Colonic mucosa (tissue), 4 donors: ENCODE results near the gene MMP21. TPM values are rescaled to one million over a fixed set of nuclear protein-coding genes. Genes with fewer than 3 reads are reported as not detected.

Experiments
- DNase-seq: peaks from one replicate; pipeline ENCODE4 v3.0.0-alpha.2; 2020
- H3K27ac ChIP-seq: fragments of 200-600 bp; one replicate; pipeline ENCODE4 v1.8.0; 2021
- H3K27me3 ChIP-seq: fragments of 200-600 bp; one replicate; pipeline ENCODE4 v1.8.0; 2021
- H3K36me3 ChIP-seq: fragments of 200-600 bp; one replicate; pipeline ENCODE4 v1.8.0; 2021
- H3K4me1 ChIP-seq: fragments of 200-600 bp; one replicate; pipeline ENCODE4 v1.8.0; 2021; ENCODE audit warnings: mild to moderate bottlenecking
- H3K4me3 ChIP-seq: fragments of 200-600 bp; one replicate; pipeline ENCODE4 v1.8.0; 2021
- H3K9ac ChIP-seq, 2 donors: one replicate each; pipeline ENCODE4 v1.7.0; 2013; ENCODE audit warnings: control low read depth in 2 of 2, low read depth in 2 of 2, low read length in 2 of 2
- H3K9me3 ChIP-seq: fragments of 200-600 bp; one replicate; pipeline ENCODE4 v1.8.0; 2021
- intact Hi-C: fragments of 100-400 bp; cut with DNase I; formaldehyde crosslinking; loops from one replicate; pipeline ENCODE4 v1.14.1; 2022
- microRNA-seq: library from miRNA; unstranded; fragments of <30 nt; microRNA quantifications from one replicate; pipeline ENCODE4, GENCODE V29; 2019
- total RNA-seq, 2 donors: library from RNA; stranded (reverse); fragmentation: NEBNext Ultra II Directional in 1 of 2; extraction: Animal tissue kit (Norgen Biotek cat#: 25700) in 1 of 2; gene quantifications; one replicate each; pipeline ENCODE4 v1.2.1, GENCODE V29; 2021
- TF ChIP-seq, protein P1 (sequence below): fragments of 200-600 bp; IDR thresholded peaks from one replicate; pipeline ENCODE4 v1.8.0; 2022; ENCODE audit warnings: antibody characterized with exemption, mild to moderate bottlenecking
- donor health status: healthy.
- donor health status: DM: no; HTN: no; CAD: no.
- donor health status: DM: no; HTN: no; CAD: no.

Gene MMP21
- total RNA-seq, 2 donors from 2014 or later, result not detected

DNA sequence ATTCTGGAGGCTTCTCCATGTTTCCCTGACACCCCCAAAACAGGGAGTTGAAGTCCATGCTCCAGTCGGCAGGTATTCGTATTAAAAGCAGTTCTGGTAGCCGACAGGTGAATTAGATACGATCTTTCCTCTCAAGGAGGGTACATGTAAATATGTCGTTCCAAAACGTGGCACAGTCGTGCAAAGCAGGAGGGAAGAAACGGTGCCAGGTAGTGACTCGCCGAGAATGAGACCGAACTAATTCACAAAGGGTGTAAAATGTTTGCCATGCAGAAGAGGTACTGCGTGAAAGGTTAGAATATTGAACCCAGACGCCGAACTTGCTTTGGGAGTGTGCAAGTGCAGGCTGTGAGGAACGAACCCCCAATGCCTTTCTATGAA, 55.6 kb downstream of the MMP21 start:
- Histone ChIP-seq H3K4me1 (peaks cover 4% of the 10 kb centered on the region), H3K9ac (peak overlapping the region; percentile 83 to 92), H3K36me3 (no peaks in the 10 kb centered on the region), H3K27me3 (no peaks in the 10 kb centered on the region), H3K27ac (peak overlapping the region; percentile 76), H3K4me3 (peak overlapping the region; percentile 95), H3K9me3 (no peaks in the 10 kb centered on the region)
- no peak for DNase-seq
- TF ChIP-seq, protein P1, sequence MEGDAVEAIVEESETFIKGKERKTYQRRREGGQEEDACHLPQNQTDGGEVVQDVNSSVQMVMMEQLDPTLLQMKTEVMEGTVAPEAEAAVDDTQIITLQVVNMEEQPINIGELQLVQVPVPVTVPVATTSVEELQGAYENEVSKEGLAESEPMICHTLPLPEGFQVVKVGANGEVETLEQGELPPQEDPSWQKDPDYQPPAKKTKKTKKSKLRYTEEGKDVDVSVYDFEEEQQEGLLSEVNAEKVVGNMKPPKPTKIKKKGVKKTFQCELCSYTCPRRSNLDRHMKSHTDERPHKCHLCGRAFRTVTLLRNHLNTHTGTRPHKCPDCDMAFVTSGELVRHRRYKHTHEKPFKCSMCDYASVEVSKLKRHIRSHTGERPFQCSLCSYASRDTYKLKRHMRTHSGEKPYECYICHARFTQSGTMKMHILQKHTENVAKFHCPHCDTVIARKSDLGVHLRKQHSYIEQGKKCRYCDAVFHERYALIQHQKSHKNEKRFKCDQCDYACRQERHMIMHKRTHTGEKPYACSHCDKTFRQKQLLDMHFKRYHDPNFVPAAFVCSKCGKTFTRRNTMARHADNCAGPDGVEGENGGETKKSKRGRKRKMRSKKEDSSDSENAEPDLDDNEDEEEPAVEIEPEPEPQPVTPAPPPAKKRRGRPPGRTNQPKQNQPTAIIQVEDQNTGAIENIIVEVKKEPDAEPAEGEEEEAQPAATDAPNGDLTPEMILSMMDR, result no peak
- intact Hi-C loops, result loop anchor here (5.0 kb wide), 1 partner anchor 102 kb away; the partner anchor contains the start of genes BCCIP and UROS

DNA sequence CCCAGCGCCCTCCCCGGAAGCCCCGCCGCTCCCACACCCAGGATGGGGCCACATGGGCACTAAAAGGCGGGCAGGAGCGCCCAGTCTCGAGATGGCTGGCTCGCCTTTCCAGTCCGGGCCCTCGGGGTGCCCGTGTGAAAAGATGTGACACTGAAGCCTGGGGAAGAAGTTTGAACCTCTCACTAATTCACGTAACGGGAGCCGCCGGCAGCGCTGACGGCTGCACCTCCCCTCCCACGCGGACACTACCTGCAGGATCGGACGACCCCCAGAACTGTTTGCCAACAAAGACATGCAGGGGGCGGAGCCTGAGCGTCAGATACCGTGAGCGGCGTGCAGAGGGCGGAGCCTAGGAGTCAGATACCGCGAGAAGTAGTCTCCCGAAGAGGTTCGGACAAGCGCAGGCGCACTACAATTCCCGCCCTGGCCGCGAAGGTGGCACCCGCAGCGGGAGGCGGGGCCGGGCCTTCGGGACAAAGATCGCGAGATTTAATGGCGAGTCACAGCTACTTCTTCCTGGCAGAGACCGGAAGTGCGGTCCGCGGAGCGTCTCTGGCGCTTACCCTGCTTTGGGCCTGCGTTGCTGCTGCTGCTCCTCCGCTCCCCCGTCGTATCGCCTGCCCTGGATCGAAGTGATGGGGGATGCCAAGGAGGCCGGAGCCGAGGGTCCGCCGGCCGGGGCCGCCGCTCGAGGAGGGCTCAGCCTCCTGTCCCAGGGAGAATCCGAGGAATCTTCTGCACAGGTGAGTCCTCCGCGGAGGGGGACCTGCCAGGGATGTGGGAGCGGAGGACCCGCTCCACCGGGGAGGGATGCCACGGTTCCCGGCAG, 56.2 kb downstream of the MMP21 start, which contains the start of gene EDRF1:
EDRF1 (plus strand) TSS at position 537 of the 829 bp plus-strand sequence; CDS start at position 636, 99 bp downstream.
- Histone ChIP-seq H3K36me3 (no peaks in the 10 kb centered on the region), H3K27me3 (no peaks in the 10 kb centered on the region), H3K9me3 (no peaks in the 10 kb centered on the region), H3K9ac (peak within 1 kb of the TSS; percentile 83 to 92), H3K27ac (peak within 1 kb of the TSS; percentile 80), H3K4me3 (peak within 1 kb of the TSS; percentile 95), H3K4me1 (peaks cover 4% of the 10 kb centered on the region)
- DNase-seq, result peak; percentile 99
- TF ChIP-seq, protein P1, result no peak
- intact Hi-C loops, result loop anchor here (5.0 kb wide), 1 partner anchor 103 kb away; the partner anchor contains the start of genes BCCIP and UROS

Small RNAs within 50 kb of the gene (microRNA-seq; reads per million reads assigned to microRNA genes)
- not detected for gene MIR4484

Other genes with a start within 250 kb of the MMP21 start
- not detected for gene TEX36, start 92.7 kb downstream of the MMP21 start, total RNA-seq
- 10 to 100 TPM; 16.4 to 20.4 TPM for gene EDRF1, start 56.1 kb downstream of the MMP21 start, total RNA-seq
- gene UROS, start 47.4 kb upstream of the MMP21 start, total RNA-seq, result 10 to 100 TPM; 19.9 to 30.2 TPM
- 10 to 100 TPM; 36.0 to 67.2 TPM for gene BCCIP, start 47.7 kb upstream of the MMP21 start, total RNA-seq
- gene DHX32, start 105.5 kb upstream of the MMP21 start, total RNA-seq, result 10 to 100 TPM; 64.0 to 86.3 TPM
- 1 to 10 TPM; 5.8 to 6.9 TPM for gene FANK1, start 120.7 kb upstream of the MMP21 start, total RNA-seq